HG03565 (cell line): Measurements from ENCODE around the gene AJAP1.

Experiments
- ATAC-seq: cut with Tn5 transposase; IDR thresholded peaks from one replicate; pipeline ENCODE4 v1.9.1; 2021; ENCODE audit warnings: mild to moderate bottlenecking, moderate library complexity; ENCODE audit not compliant: unreplicated experiment

AJAP1 gene

GRCh38 chr1:4729090-4729471 is 74.7 kb downstream of the AJAP1 start:
- ATAC-seq, result no peak

- ATAC-seq, result no peak
Observed at GRCh38 chr1:4730078-4730477, 75.7 kb downstream of the AJAP1 start.

GRCh38 chr1:4733446-4734177 is 79.2 kb downstream of the AJAP1 start:
- no peak for ATAC-seq

GRCh38 chr1:4734219-4734618 is 79.8 kb downstream of the AJAP1 start:
- ATAC-seq, result no peak

- no peak for ATAC-seq
Observed at GRCh38 chr1:4734791-4735190, 80.4 kb downstream of the AJAP1 start.

- ATAC-seq, result no peak
Observed at GRCh38 chr1:4736254-4736653, 81.8 kb downstream of the AJAP1 start.

- no peak for ATAC-seq
Observed at GRCh38 chr1:4741876-4742423, 87.5 kb downstream of the AJAP1 start.

- no peak for ATAC-seq
Observed at GRCh38 chr1:4743978-4744750, 89.8 kb downstream of the AJAP1 start.

- ATAC-seq, result no peak
Observed at GRCh38 chr1:4745560-4745959, 91.2 kb downstream of the AJAP1 start.

- no peak for ATAC-seq
Observed at GRCh38 chr1:4749406-4749805, 95.0 kb downstream of the AJAP1 start.

- no peak for ATAC-seq
Observed at GRCh38 chr1:4750177-4750576, 95.8 kb downstream of the AJAP1 start.

- no peak for ATAC-seq
Observed at GRCh38 chr1:4752059-4752458, 97.7 kb downstream of the AJAP1 start.

- ATAC-seq, result no peak
Observed at GRCh38 chr1:4754816-4755215, 100.4 kb downstream of the AJAP1 start.

- ATAC-seq, result no peak
Observed at GRCh38 chr1:4755301-4755845, 101.0 kb downstream of the AJAP1 start.

GRCh38 chr1:4755864-4756504 is 101.6 kb downstream of the AJAP1 start:
- ATAC-seq, result no peak

- ATAC-seq, result no peak
Observed at GRCh38 chr1:4756851-4757580, 102.6 kb downstream of the AJAP1 start.

GRCh38 chr1:4759671-4760070 is 105.3 kb downstream of the AJAP1 start:
- no peak for ATAC-seq

GRCh38 chr1:4760088-4760487 is 105.7 kb downstream of the AJAP1 start:
- no peak for ATAC-seq

- no peak for ATAC-seq
Observed at GRCh38 chr1:4761324-4761723, 106.9 kb downstream of the AJAP1 start.

- no peak for ATAC-seq
Observed at GRCh38 chr1:4762146-4762545, 107.7 kb downstream of the AJAP1 start.

- ATAC-seq, result no peak
Observed at GRCh38 chr1:4767308-4767707, 112.9 kb downstream of the AJAP1 start.
